HFFc6 (cell line): ENCODE measurements around the gene SLC6A3. TPM values are rescaled to one million over a fixed set of nuclear protein-coding genes. Genes with fewer than 3 reads are reported as not detected.

Experiments used
- DNase-seq: peaks from one replicate; pipeline ENCODE4 v3.0.0-alpha.2; 2018
- H3K27ac Mint-ChIP-seq: 2 replicates; pipeline ENCODE4 v1.8.0; 2020; ENCODE audit warnings: mild to moderate bottlenecking, mixed read lengths
- H3K27me3 Mint-ChIP-seq: 2 replicates; pipeline ENCODE4 v1.8.0; 2021; ENCODE audit warnings: mild to moderate bottlenecking, moderate library complexity, mixed read lengths; ENCODE audit not compliant: insufficient read depth
- H3K36me3 Mint-ChIP-seq: 2 replicates; pipeline ENCODE4 v1.8.0; 2021; ENCODE audit warnings: low read depth, mixed read lengths
- H3K4me1 Mint-ChIP-seq: 2 replicates; pipeline ENCODE4 v1.8.0; 2020; ENCODE audit warnings: low read depth, mixed read lengths
- H3K4me3 Mint-ChIP-seq: 2 replicates; pipeline ENCODE4 v1.8.0; 2020; ENCODE audit warnings: mild to moderate bottlenecking, moderate library complexity, mixed read lengths
- H3K9me3 Mint-ChIP-seq: 2 replicates; pipeline ENCODE4 v1.8.0; 2020; ENCODE audit warnings: mild to moderate bottlenecking, mixed read lengths
- CTCF ChIP-seq: fragments of 200-600 bp; sonication (generic); IDR thresholded peaks from 2 replicates; pipeline ENCODE4 v1.5.0; 2021; ENCODE audit warnings: antibody characterized with exemption, mild to moderate bottlenecking
- total RNA-seq, 6 experiments: library from RNA; stranded (reverse); fragmentation: NEBNext Ultra II Directional; extraction: Animal tissue kit (Norgen Biotek cat#: 25700); gene quantifications; 2 replicates in 1 of 6; 3 replicates in 5 of 6; pipeline ENCODE4 v1.2.3, GENCODE V29; 2021

Gene SLC6A3
- total RNA-seq, 6 experiments from 2014 or later, result not detected

GRCh38 chr5:1472964-1473628 lies 27.9 kb upstream of the SLC6A3 start:
- peaks cover 25% of the 10 kb centered on the region; the same call in 1 of the 2 replicates for H3K36me3 Mint-ChIP-seq
- H3K4me3 Mint-ChIP-seq, result no peak overlapping the region
- no peak for DNase-seq
- H3K27ac Mint-ChIP-seq, result no peak overlapping the region
- TF ChIP-seq CTCF, result no peak
- H3K4me1 Mint-ChIP-seq, result peaks cover 19% of the 10 kb centered on the region
- H3K9me3 Mint-ChIP-seq, result no peaks in the 10 kb centered on the region
- H3K27me3 Mint-ChIP-seq, result peaks cover 8% of the 10 kb centered on the region

- peaks cover 29% of the 10 kb centered on the region; the same call in 1 of the 2 replicates for H3K36me3 Mint-ChIP-seq
- no peaks in the 10 kb centered on the region for H3K9me3 Mint-ChIP-seq
- no peak for TF ChIP-seq CTCF
- DNase-seq, result no peak
- no peak overlapping the region for H3K4me3 Mint-ChIP-seq
- H3K27ac Mint-ChIP-seq, result 0 out of 2 replicates have a peak overlapping the region, but pooled peaks have one; percentile 42
- peaks cover 7% of the 10 kb centered on the region for H3K27me3 Mint-ChIP-seq
- H3K4me1 Mint-ChIP-seq, result peaks cover 19% of the 10 kb centered on the region
Measured at GRCh38 chr5:1471997-1472963, 27.0 kb upstream of the SLC6A3 start.

GRCh38 chr5:1471240-1471853 lies 26.1 kb upstream of the SLC6A3 start:
- peaks cover 19% of the 10 kb centered on the region for H3K4me1 Mint-ChIP-seq
- DNase-seq, result no peak
- no peak overlapping the region for H3K4me3 Mint-ChIP-seq
- peaks cover 27% of the 10 kb centered on the region; the same call in 1 of the 2 replicates for H3K36me3 Mint-ChIP-seq
- H3K27me3 Mint-ChIP-seq, result peaks cover 6% of the 10 kb centered on the region
- no peaks in the 10 kb centered on the region for H3K9me3 Mint-ChIP-seq
- peak overlapping the region; percentile 42; the same call in 1 of the 2 replicates for H3K27ac Mint-ChIP-seq
- TF ChIP-seq CTCF, result no peak

GRCh38 chr5:1470762-1471211 lies 25.5 kb upstream of the SLC6A3 start:
- Mint-ChIP-seq H3K4me3 (no peak overlapping the region), H3K36me3 (peaks cover 33% of the 10 kb centered on the region), H3K4me1 (peaks cover 19% of the 10 kb centered on the region), H3K27ac (peak overlapping the region; percentile 84), H3K27me3 (peaks cover 6% of the 10 kb centered on the region), H3K9me3 (peaks cover 3% of the 10 kb centered on the region; the same call in 1 of the 2 replicates)
- TF ChIP-seq CTCF, result no peak
- no peak for DNase-seq
